Skeletal muscle satellite cell (primary cell): ENCODE data around the gene OOEP.

Experiments used
- H3K27me3 ChIP-seq: 2 replicates; pipeline ENCODE4 v1.7.0; 2013; ENCODE audit warnings: low read length; ENCODE audit not compliant: control insufficient read depth, insufficient read depth
- H3K36me3 ChIP-seq: 2 replicates; pipeline ENCODE4 v1.7.0; 2013; ENCODE audit warnings: mild to moderate bottlenecking, control low read depth, low read length; ENCODE audit not compliant: insufficient read depth
- H3K4me1 ChIP-seq: 2 replicates; pipeline ENCODE4 v1.7.0; 2013; ENCODE audit warnings: low read length; ENCODE audit not compliant: control insufficient read depth, insufficient read depth
- H3K4me2 ChIP-seq: 2 replicates; pipeline ENCODE4 v1.7.0; 2013; ENCODE audit warnings: mild to moderate bottlenecking, low read length
- H3K4me3 ChIP-seq: 2 replicates; pipeline ENCODE4 v1.7.0; 2013; ENCODE audit warnings: low read length
- H3K9ac ChIP-seq: 2 replicates; pipeline ENCODE4 v1.7.0; 2013; ENCODE audit warnings: mild to moderate bottlenecking, low read depth, low read length, moderate library complexity
- H3K9me3 ChIP-seq: replicated peaks from 2 replicates; pipeline ENCODE4 v1.7.0; 2013; ENCODE audit warnings: mild to moderate bottlenecking, control low read depth, low read length
- small RNA-seq: library from RNA; depleted of rRNA; stranded (forward); fragments of <200 nt; gene quantifications from one replicate; pipeline ENCODE3, GENCODE V24; 2012

The OOEP gene

GRCh38 chr6:73339340-73339739 lies 30.4 kb downstream of the OOEP start:
- no peaks in the 10 kb centered on the region for H3K4me1 ChIP-seq
- H3K4me3 ChIP-seq, result no peak overlapping the region
- no peak overlapping the region for H3K4me2 ChIP-seq

GRCh38 chr6:73329201-73329600 lies 40.5 kb downstream of the OOEP start:
- H3K9me3 ChIP-seq, result no peaks in the 10 kb centered on the region
- H3K4me3 ChIP-seq, result no peak overlapping the region
- peaks cover 30% of the 10 kb centered on the region for H3K27me3 ChIP-seq
- no peaks in the 10 kb centered on the region for H3K36me3 ChIP-seq
- no peak overlapping the region for H3K9ac ChIP-seq
- no peak overlapping the region for H3K4me2 ChIP-seq
- H3K4me1 ChIP-seq, result peaks cover 5% of the 10 kb centered on the region

More at GRCh38 chr6:73339340-73339739, 30.4 kb downstream of the OOEP start:
- peaks cover 8% of the 10 kb centered on the region for H3K27me3 ChIP-seq
- no peaks in the 10 kb centered on the region for H3K36me3 ChIP-seq
- H3K9me3 ChIP-seq, result no peaks in the 10 kb centered on the region
- H3K9ac ChIP-seq, result no peak overlapping the region

GRCh38 chr6:73328790-73329189 lies 40.9 kb downstream of the OOEP start:
- Histone ChIP-seq H3K9ac (no peak overlapping the region), H3K27me3 (peaks cover 30% of the 10 kb centered on the region), H3K4me2 (no peak overlapping the region), H3K4me3 (no peak overlapping the region), H3K36me3 (no peaks in the 10 kb centered on the region), H3K4me1 (peaks cover 5% of the 10 kb centered on the region), H3K9me3 (no peaks in the 10 kb centered on the region)

- Histone ChIP-seq H3K36me3 (no peaks in the 10 kb centered on the region), H3K27me3 (peaks cover 11% of the 10 kb centered on the region), H3K9ac (no peak overlapping the region), H3K4me3 (no peak overlapping the region), H3K4me2 (no peak overlapping the region), H3K4me1 (peaks cover 5% of the 10 kb centered on the region), H3K9me3 (no peaks in the 10 kb centered on the region)
Measured at GRCh38 chr6:73325656-73326055, 44.0 kb downstream of the OOEP start.

- Histone ChIP-seq H3K9ac (no peak overlapping the region), H3K4me1 (peaks cover 5% of the 10 kb centered on the region), H3K4me2 (no peak overlapping the region), H3K9me3 (no peaks in the 10 kb centered on the region), H3K4me3 (no peak overlapping the region), H3K36me3 (no peaks in the 10 kb centered on the region), H3K27me3 (no peaks in the 10 kb centered on the region)
Measured at GRCh38 chr6:73323323-73323722, 46.4 kb downstream of the OOEP start.

Small RNA genes lying within 50 kb of the gene (small RNA-seq; reads per million reads assigned to genes)
- gene RPL39P3, result 2.2 reads per million, percentile 68 among the genes with 10 or more reads in this experiment
